ENCODE measurements around the gene SLC15A3. TPM values are rescaled to one million over a fixed set of nuclear protein-coding genes. Genes with fewer than 3 reads are reported as not detected.

SLC15A3 gene
- polyA plus RNA-seq, 4 donors: 4.5 to 26.0 (median 11.3) TPM

- H3K27ac ChIP-seq (ENCODE audit: low read depth in 1 of 3, low read length in 2 of 3): no peak overlapping the region
- no peak overlapping the region for H3K4me3 ChIP-seq (ENCODE audit: low read depth in 1 of 3, low read length in 3 of 3)
- H3K4me1 ChIP-seq (ENCODE audit: control insufficient read depth in 3 of 3, insufficient read depth in 2 of 3, low read depth in 1 of 3, low read length in 2 of 3): peaks cover 0 to 11% (median 5%) of the 10 kb centered on the region in 3 donors
- DNase-seq (no peak), FAIRE-seq (no peak)
- peaks cover 0 to 16% (median 0%) of the 10 kb centered on the region in 3 donors for H3K27me3 ChIP-seq (ENCODE audit: control insufficient read depth in 3 of 3, insufficient read depth in 3 of 3, low read length in 3 of 3)
- H3K36me3 ChIP-seq (ENCODE audit: control insufficient read depth in 3 of 3, insufficient read depth in 2 of 3, low read depth in 1 of 3, low read length in 3 of 3): no peaks in the 10 kb centered on the region
- no peaks in the 10 kb centered on the region for H3K9me3 ChIP-seq (ENCODE audit: control insufficient read depth in 2 of 2, insufficient read depth in 1 of 2, low read depth in 1 of 2, low read length in 1 of 2)
- 50 to 67% (median 60%) methylated on average over 4 of the region's 4 CpGs for WGBS, 3 donors
These were observed 39.5 kb upstream of the SLC15A3 start for GRCh38 chr11:60991457-60991856.

GRCh38 chr11:60989093-60989650 lies 37.2 kb upstream of the SLC15A3 start:
- Histone ChIP-seq H3K9me3 (ENCODE audit: control insufficient read depth in 2 of 2, insufficient read depth in 1 of 2, low read depth in 1 of 2, low read length in 1 of 2) (no peaks in the 10 kb centered on the region), H3K27ac (ENCODE audit: low read depth in 1 of 3, low read length in 2 of 3) (no peak overlapping the region), H3K4me3 (ENCODE audit: low read depth in 1 of 3, low read length in 3 of 3) (no peak overlapping the region), H3K36me3 (ENCODE audit: control insufficient read depth in 3 of 3, insufficient read depth in 2 of 3, low read depth in 1 of 3, low read length in 3 of 3) (no peaks in the 10 kb centered on the region), H3K27me3 (ENCODE audit: control insufficient read depth in 3 of 3, insufficient read depth in 3 of 3, low read length in 3 of 3) (peaks cover 0 to 19% (median 0%) of the 10 kb centered on the region in 3 donors), H3K4me1 (ENCODE audit: control insufficient read depth in 3 of 3, insufficient read depth in 2 of 3, low read depth in 1 of 3, low read length in 2 of 3) (no peaks in the 10 kb centered on the region)
- FAIRE-seq (no peak), DNase-seq (no peak)
- 57 to 65% (median 63%) methylated on average over 12 of the region's 12 CpGs for WGBS, 3 donors

- peak overlapping the region in 1 of 3 donors; percentile 17 for H3K27ac ChIP-seq (ENCODE audit: low read depth in 1 of 3, low read length in 2 of 3)
- peaks cover 0 to 18% (median 0%) of the 10 kb centered on the region in 3 donors for H3K27me3 ChIP-seq (ENCODE audit: control insufficient read depth in 3 of 3, insufficient read depth in 3 of 3, low read length in 3 of 3)
- H3K36me3 ChIP-seq (ENCODE audit: control insufficient read depth in 3 of 3, insufficient read depth in 2 of 3, low read depth in 1 of 3, low read length in 3 of 3): no peaks in the 10 kb centered on the region
- H3K4me3 ChIP-seq (ENCODE audit: low read depth in 1 of 3, low read length in 3 of 3): no peak overlapping the region
- no peaks in the 10 kb centered on the region for H3K4me1 ChIP-seq (ENCODE audit: control insufficient read depth in 3 of 3, insufficient read depth in 2 of 3, low read depth in 1 of 3, low read length in 2 of 3)
- no peak for FAIRE-seq
- DNase-seq: no peak
- no peaks in the 10 kb centered on the region for H3K9me3 ChIP-seq (ENCODE audit: control insufficient read depth in 2 of 2, insufficient read depth in 1 of 2, low read depth in 1 of 2, low read length in 1 of 2)
- WGBS, 3 donors: 55 to 88% (median 74%) methylated on average over 2 of the region's 2 CpGs
These were observed 36.7 kb upstream of the SLC15A3 start for GRCh38 chr11:60988658-60989057.

DNA sequence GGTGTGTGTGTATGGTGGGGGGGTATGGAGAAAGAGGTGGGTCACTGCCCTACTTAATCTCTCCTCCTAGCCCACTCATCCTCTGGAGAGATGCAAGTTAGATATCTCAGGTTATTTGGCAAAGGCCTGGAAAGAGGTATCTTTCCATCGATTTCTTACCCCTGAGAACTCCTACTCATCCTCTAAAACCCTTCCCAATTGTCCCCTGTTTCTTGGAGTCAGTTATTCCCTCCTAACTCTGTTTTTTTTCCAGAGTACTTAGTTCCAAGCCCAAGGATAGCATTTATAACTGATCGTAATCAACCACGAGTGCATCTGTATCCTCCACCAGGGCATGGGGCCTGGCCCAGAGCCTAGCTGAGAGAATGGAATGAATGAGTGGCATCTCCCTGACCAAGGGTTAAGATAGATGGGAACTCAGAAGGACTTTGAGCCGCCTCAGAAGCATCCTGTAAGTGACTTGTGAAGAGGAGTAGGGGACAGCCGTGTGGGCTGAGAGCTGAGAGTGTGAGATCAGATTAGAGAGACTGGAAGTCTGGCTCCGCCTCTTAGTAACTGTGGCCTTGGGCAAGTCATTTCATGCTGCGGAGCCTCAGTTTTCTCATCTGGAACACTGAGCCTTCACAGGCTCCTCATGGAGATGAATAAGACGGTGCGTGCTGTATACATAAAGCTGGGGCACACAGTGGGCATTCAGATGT lies 35.8 kb upstream of the SLC15A3 start:
- no peak for FAIRE-seq
- no peak for DNase-seq
- 77 to 81% (median 79%) methylated on average over 8 to 9 of the region's 9 CpGs for WGBS, 3 donors
- no peaks in the 10 kb centered on the region for H3K36me3 ChIP-seq (ENCODE audit: control insufficient read depth in 3 of 3, insufficient read depth in 2 of 3, low read depth in 1 of 3, low read length in 3 of 3)
- H3K4me1 ChIP-seq (ENCODE audit: control insufficient read depth in 3 of 3, insufficient read depth in 2 of 3, low read depth in 1 of 3, low read length in 2 of 3): no peaks in the 10 kb centered on the region
- peaks cover 0 to 10% (median 0%) of the 10 kb centered on the region in 3 donors for H3K27me3 ChIP-seq (ENCODE audit: control insufficient read depth in 3 of 3, insufficient read depth in 3 of 3, low read length in 3 of 3)
- peak overlapping the region in 1 of 3 donors; percentile 32 for H3K27ac ChIP-seq (ENCODE audit: low read depth in 1 of 3, low read length in 2 of 3)
- no peak overlapping the region for H3K4me3 ChIP-seq (ENCODE audit: low read depth in 1 of 3, low read length in 3 of 3)
- no peaks in the 10 kb centered on the region for H3K9me3 ChIP-seq (ENCODE audit: control insufficient read depth in 2 of 2, insufficient read depth in 1 of 2, low read depth in 1 of 2, low read length in 1 of 2)

DNA sequence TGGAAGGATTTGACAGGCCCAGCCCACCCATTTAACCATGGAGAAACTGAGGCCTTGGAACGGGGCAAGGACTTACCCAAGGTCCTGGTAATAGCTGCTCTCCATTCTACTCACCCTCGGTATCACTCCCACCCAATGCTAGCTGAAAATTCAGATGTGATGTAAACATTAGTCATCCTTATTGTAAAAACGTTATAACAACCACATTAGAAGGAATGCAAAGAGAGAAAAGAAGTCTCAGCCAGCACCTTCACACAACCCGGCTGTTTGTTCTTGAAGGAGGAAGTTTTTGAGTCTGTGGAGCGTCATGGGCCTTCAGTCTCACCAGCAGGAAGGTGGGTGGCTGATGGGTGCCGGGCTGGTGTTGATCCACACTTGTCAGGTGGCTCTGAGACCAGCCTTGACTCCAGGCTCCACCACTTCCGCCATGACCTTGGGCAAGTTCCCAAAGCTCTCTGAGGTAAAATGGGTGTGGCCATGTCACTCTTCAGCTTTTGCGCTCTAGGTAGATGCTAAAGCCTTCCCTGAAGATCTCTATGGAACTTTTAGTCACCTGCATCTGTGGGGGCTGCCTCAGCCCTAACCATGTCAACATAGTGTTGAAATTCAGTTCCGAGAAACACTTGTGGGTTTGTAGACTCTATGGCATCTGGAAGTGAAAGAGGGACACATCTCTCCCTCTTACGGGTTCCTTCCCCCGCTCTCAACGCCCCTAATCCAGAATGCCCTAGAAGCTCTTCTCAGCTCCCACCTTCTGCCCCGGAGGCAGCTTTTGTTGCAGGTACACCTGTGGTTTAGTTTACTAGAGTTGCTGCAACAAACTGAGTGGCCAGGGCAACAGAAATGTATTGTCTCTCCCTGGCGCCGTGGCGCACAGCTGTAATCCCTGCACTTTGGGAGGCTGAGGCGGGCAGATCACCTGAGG lies 34.3 kb upstream of the SLC15A3 start:
- no peak overlapping the region for H3K4me3 ChIP-seq (ENCODE audit: low read depth in 1 of 3, low read length in 3 of 3)
- H3K9me3 ChIP-seq (ENCODE audit: control insufficient read depth in 2 of 2, insufficient read depth in 1 of 2, low read depth in 1 of 2, low read length in 1 of 2): no peaks in the 10 kb centered on the region
- H3K27me3 ChIP-seq (ENCODE audit: control insufficient read depth in 3 of 3, insufficient read depth in 3 of 3, low read length in 3 of 3): peaks cover 0 to 10% (median 0%) of the 10 kb centered on the region in 3 donors
- H3K36me3 ChIP-seq (ENCODE audit: control insufficient read depth in 3 of 3, insufficient read depth in 2 of 3, low read depth in 1 of 3, low read length in 3 of 3): no peaks in the 10 kb centered on the region
- 62 to 70% (median 65%) methylated on average over 17 of the region's 17 CpGs for WGBS, 3 donors
- DNase-seq (peak in 1 of 2 donors; percentile 56), FAIRE-seq (no peak)
- peak overlapping the region in 1 of 3 donors; percentile 83 for H3K27ac ChIP-seq (ENCODE audit: low read depth in 1 of 3, low read length in 2 of 3)
- no peaks in the 10 kb centered on the region for H3K4me1 ChIP-seq (ENCODE audit: control insufficient read depth in 3 of 3, insufficient read depth in 2 of 3, low read depth in 1 of 3, low read length in 2 of 3)

DNA sequence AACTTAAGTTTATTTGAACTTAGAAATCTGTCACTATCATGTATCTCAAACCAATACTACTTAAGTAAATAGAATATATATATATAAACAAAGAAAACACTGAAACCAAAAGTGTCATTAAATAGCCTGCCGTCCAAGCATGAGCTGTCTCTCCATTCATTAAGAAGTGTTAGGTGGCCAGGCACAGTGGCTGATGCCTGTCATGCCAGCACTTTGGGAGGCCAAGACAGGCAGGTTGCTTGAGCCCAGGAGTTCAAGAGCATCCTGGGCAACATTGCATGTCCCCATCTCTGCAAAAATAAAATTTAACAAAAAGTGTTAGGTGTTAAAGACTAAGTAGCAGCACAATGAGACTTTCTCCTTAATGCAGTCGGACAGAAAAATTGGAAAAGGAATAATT lies 33.5 kb upstream of the SLC15A3 start:
- FAIRE-seq: no peak
- no peak for DNase-seq
- H3K27ac ChIP-seq (ENCODE audit: low read depth in 1 of 3, low read length in 2 of 3): peak overlapping the region in 2 of 3 donors; percentile 14 to 76
- no peaks in the 10 kb centered on the region for H3K9me3 ChIP-seq (ENCODE audit: control insufficient read depth in 2 of 2, insufficient read depth in 1 of 2, low read depth in 1 of 2, low read length in 1 of 2)
- WGBS, 3 donors: 51 to 76% (median 67%) methylated on average over 2 of the region's 2 CpGs
- H3K4me3 ChIP-seq (ENCODE audit: low read depth in 1 of 3, low read length in 3 of 3): no peak overlapping the region
- no peaks in the 10 kb centered on the region for H3K4me1 ChIP-seq (ENCODE audit: control insufficient read depth in 3 of 3, insufficient read depth in 2 of 3, low read depth in 1 of 3, low read length in 2 of 3)
- peaks cover 0 to 10% (median 0%) of the 10 kb centered on the region in 3 donors for H3K27me3 ChIP-seq (ENCODE audit: control insufficient read depth in 3 of 3, insufficient read depth in 3 of 3, low read length in 3 of 3)
- no peaks in the 10 kb centered on the region for H3K36me3 ChIP-seq (ENCODE audit: control insufficient read depth in 3 of 3, insufficient read depth in 2 of 3, low read depth in 1 of 3, low read length in 3 of 3)

- 60 to 62% (median 62%) methylated on average over 4 of the region's 4 CpGs for WGBS, 3 donors
- H3K4me1 ChIP-seq (ENCODE audit: control insufficient read depth in 3 of 3, insufficient read depth in 2 of 3, low read depth in 1 of 3, low read length in 2 of 3): no peaks in the 10 kb centered on the region
- H3K4me3 ChIP-seq (ENCODE audit: low read depth in 1 of 3, low read length in 3 of 3): no peak overlapping the region
- H3K27ac ChIP-seq (ENCODE audit: low read depth in 1 of 3, low read length in 2 of 3): no peak overlapping the region
- H3K36me3 ChIP-seq (ENCODE audit: control insufficient read depth in 3 of 3, insufficient read depth in 2 of 3, low read depth in 1 of 3, low read length in 3 of 3): no peaks in the 10 kb centered on the region
- H3K27me3 ChIP-seq (ENCODE audit: control insufficient read depth in 3 of 3, insufficient read depth in 3 of 3, low read length in 3 of 3): peaks cover 0 to 9% (median 0%) of the 10 kb centered on the region in 3 donors
- DNase-seq: no peak
- H3K9me3 ChIP-seq (ENCODE audit: control insufficient read depth in 2 of 2, insufficient read depth in 1 of 2, low read depth in 1 of 2, low read length in 1 of 2): no peaks in the 10 kb centered on the region
- FAIRE-seq: no peak
These were observed 32.7 kb upstream of the SLC15A3 start for GRCh38 chr11:60984636-60985035.

DNA sequence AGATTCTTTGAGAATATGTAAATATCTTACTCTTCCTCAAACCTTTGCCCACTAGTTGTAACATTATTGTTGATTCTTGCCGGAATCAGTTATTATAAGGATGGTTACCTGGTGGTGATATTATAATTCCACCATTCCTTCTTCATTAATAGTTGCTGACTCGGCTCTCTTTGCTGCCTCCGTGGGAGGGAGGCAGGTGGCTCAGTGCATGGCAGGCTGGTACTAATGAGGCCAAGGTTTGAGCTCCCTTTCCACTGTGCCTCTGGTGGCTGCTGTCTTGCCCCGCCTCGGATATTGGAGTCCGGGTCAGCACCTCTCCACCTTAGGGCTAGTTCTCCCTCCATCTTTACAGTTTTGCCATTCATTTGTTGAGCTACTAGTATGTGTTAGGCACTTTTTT lies 32.2 kb upstream of the SLC15A3 start:
- WGBS, 3 donors: 52 to 70% (median 55%) methylated on average over 6 of the region's 6 CpGs
- H3K4me3 ChIP-seq (ENCODE audit: low read depth in 1 of 3, low read length in 3 of 3): no peak overlapping the region
- H3K9me3 ChIP-seq (ENCODE audit: control insufficient read depth in 2 of 2, insufficient read depth in 1 of 2, low read depth in 1 of 2, low read length in 1 of 2): no peaks in the 10 kb centered on the region
- no peaks in the 10 kb centered on the region for H3K36me3 ChIP-seq (ENCODE audit: control insufficient read depth in 3 of 3, insufficient read depth in 2 of 3, low read depth in 1 of 3, low read length in 3 of 3)
- no peaks in the 10 kb centered on the region for H3K4me1 ChIP-seq (ENCODE audit: control insufficient read depth in 3 of 3, insufficient read depth in 2 of 3, low read depth in 1 of 3, low read length in 2 of 3)
- DNase-seq (no peak), FAIRE-seq (no peak)
- peaks cover 0 to 5% (median 0%) of the 10 kb centered on the region in 3 donors for H3K27me3 ChIP-seq (ENCODE audit: control insufficient read depth in 3 of 3, insufficient read depth in 3 of 3, low read length in 3 of 3)
- H3K27ac ChIP-seq (ENCODE audit: low read depth in 1 of 3, low read length in 2 of 3): peak overlapping the region in 1 of 3 donors; percentile 28

Data from small intestine (tissue), 7 donors.